ENCODE results near the gene ENHO.
"Not testable (repeated sequence)": the region's sequence is repeated elsewhere in the genome, so short reads cannot be mapped to it uniquely, and the experiment has no call there.

ENHO gene

GRCh38 chr9:34555002-34555348, 32.2 kb upstream of the ENHO start:
- no peak for DNase-seq

- no peak for DNase-seq
Measured at GRCh38 chr9:34554211-34555001, 31.6 kb upstream of the ENHO start.

GRCh38 chr9:34553511-34554021, 30.8 kb upstream of the ENHO start:
- no peak for DNase-seq

- no peak for DNase-seq
Measured at GRCh38 chr9:34552986-34553385, 30.2 kb upstream of the ENHO start.

DNA sequence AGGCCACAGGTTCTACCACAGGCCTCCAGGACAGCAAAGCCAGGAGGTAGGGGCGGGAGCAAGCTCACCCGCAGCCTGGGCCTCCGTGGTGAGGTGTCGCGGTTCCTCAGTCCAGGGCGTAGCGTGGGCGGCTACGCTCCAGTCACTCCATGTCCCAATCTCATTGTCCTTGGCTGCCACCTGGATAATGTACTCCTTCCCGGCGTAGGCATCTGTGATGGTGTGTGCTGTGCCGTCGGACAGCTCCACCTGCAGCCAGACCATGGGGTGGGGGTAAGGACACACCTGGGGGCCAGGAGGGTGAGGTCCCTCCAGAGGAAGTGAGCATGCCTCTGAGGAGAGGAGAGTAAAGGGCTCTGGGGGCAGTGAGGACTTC, 29.8 kb upstream of the ENHO start:
- DNase-seq, result no peak

GRCh38 chr9:34551751-34552605, 29.2 kb upstream of the ENHO start:
- no peak for DNase-seq

DNA sequence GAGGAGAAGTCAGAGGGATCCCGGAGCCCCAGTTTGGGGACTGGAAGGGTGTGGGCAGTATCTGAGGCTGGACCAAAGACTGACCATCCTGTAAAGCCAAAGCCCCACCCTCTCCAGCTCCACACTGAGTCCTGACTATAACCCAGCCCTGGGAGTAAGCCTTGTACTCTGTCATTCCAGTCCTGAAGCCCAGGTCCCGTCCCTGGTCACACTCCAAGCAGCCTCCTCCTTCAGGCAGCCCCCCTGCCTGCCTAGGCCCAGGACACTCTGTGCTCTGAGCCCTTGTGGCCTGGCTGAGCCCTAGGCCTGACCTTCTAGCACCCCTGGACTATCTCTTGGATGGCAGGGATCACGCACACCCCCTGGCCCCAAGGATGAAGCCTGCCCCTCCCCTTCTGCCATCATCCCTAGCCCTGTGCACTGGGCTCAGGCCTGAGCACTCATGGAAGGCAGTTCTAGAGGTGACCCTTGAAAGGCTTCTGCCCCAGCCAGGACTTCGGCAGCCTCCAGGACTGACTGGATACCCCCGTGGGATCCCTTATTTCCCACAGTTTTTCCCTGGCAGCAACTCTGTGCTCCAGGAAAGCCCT, 28.0 kb upstream of the ENHO start:
- no peak for DNase-seq

GRCh38 chr9:34550016-34550680, 27.4 kb upstream of the ENHO start:
- DNase-seq, result no peak

GRCh38 chr9:34549407-34549732, 26.6 kb upstream of the ENHO start:
- DNase-seq, result no peak

DNA sequence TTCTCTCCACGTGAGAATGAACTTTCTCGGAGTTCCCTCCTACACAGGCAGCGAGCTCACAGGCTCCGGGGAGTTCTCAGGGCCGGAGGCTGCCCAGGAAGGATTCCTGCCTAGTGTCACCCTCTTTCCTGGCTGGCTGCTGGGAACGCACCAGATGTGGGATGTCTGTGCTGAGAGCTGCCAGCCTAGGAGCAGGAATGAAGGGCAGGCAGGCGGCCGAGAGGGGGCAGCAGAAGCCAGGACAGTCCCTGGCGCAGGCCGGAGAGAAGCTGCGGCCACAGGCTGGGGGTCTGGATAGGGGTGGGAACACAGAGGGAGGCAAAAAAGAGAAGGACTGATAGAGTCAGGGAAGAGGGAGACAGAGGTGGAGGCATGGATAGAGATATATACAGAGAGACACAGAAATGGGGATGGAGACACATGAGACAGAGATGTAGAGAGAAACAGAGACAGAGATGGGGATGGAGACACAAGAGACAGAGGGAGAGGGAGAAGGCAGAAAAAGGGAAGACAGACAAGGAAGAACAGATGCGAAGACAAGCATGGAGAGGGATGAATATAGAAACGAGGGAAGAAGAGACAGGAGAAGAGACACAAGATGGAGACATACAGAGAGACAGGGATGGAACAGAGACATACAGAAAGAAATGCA, 25.3 kb upstream of the ENHO start:
- peak; percentile 85 for DNase-seq

GRCh38 chr9:34546834-34547827, 24.3 kb upstream of the ENHO start:
- peak; percentile 65 for DNase-seq

GRCh38 chr9:34546102-34546833, 23.5 kb upstream of the ENHO start:
- DNase-seq, result no peak

- DNase-seq, result no peak
Measured at GRCh38 chr9:34545497-34545896, 22.7 kb upstream of the ENHO start.

DNA sequence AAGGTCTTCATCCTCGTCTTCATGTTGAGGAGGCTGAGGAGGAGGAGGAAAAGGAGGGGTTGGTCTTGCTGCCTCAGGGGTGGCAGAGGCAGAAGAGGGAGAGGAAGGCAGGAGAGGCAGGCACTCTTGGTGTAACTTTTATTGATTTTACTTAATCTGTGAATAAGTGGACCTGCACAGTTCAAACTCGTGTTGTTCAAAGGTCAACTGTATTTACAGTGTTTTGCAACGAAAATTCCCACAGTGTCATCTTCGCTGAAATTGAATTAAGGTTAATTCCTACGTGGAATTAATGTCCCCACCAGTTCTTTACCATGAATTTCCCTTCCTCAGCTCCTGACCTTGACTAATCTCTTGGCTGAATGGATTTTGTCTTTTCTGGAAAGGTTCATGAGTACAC, 21.2 kb upstream of the ENHO start:
- no peak for DNase-seq

DNA sequence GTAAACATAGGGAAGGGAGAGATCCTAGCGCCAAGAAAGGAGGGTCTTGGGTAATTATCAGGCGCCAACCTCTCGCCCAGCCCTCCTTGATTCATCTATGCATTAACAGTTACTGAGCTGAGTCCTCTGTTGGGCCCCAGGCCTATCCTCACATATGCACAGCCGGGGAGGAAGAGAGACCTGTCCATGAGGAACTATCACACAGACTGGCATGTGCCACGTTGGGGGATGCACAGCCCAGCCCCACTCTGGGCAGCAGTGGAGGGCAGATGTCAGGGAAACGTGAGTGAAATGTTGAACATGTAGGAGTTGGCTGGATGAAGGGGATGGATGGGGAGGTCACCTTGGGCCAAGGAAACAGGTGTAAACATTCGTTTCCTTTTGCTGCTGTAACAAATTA, 18.8 kb upstream of the ENHO start:
- DNase-seq, result no peak

DNA sequence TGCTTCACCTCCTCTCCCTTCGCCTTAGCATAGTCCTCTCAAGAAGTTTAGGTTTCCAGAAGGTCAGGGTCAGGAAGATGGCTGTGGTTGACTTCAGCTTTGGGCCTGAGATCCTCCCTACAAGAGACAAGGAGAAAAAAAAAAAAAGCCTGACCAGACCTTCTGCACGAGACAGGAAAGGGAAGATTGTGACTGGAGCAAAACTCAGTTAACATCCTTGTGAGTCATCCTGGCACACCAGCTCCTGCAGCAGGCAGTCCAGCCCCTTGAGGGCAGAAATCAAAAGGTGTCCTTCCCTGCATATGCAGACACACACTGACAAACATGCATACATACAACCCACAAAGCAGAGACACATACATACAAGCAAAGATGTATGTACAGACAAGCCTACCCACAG, 18.0 kb upstream of the ENHO start:
- no peak for DNase-seq

GRCh38 chr9:34536685-34537084, 13.9 kb upstream of the ENHO start:
- no peak for DNase-seq

DNA sequence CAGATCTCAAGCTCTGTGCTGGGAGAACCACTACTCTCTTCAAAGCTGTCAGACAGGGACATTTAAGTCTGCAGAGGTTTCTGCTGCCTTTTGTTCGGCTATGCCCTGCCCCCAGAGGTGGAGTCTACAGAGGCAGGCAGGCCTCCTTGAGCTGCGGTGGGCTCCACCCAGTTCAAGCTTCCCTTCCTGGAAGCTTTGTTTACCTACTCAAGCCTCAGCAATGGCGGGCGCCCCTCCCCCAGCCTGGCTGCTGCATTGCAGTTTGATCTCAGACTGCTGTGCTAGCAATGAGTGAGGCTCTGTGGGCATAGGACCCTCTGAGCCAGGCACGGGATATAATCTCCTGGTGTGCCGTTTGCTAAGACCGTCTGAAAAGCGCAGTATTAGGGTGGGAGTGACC, 9.3 kb upstream of the ENHO start:
- DNase-seq, result not testable (repeated sequence)

DNA sequence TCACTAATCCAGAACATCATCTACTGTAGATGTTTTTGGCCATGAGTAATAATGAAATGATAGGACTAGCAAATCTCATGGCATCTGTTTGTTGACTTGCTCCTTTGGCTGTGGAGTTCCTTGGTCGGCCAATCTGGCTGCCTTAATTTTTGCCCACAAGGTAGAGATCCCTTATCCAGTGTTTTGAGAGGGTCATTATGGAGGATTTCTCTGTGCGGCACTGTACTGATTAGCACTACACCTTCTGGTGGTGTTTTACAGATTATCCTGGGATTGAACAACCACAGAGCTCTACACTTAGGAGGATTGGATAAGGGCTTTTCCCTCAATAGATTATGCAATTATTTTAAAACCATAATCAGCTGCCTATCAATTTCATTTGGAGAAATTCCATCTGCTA, 3.2 kb upstream of the ENHO start:
- no peak for DNase-seq

DNA sequence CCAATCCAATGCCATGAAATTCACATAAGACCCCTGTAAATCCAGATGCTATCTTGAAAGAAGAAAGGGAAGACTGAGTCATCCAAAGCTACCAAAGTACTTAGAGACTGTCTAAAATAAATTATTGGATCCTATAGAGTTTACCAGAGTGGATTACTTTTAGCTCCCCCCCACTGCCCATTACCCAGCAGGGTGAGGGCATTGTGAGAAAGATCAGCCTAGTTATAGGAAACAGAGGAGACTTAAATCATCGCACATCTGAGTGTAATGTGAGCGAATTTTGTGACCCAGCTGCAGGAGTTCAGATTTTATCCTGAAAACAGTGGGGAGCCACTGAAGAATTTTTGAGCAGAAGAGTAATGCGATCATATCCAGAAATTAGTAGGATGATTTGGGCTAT, 1.6 kb upstream of the ENHO start:
- no peak for DNase-seq

Measured in 8988T (cell line).